AG09309 (cell line): ENCODE measurements around the gene LIMS2.

ENCODE experiments used
- DNase-seq: peaks from one replicate; pipeline ENCODE4 v3.0.0-alpha.2; 2010; ENCODE audit warnings: low read depth
- H3K4me3 ChIP-seq: 2 replicates; pipeline ENCODE4 v1.5.1; 2011; ENCODE audit warnings: mild to moderate bottlenecking, low read depth, low read length, moderate library complexity; ENCODE audit not compliant: control insufficient read depth
- TF ChIP-seq, protein P1 (sequence below): IDR thresholded peaks from 2 replicates; pipeline ENCODE4 v1.5.1; 2011; ENCODE audit warnings: mild to moderate bottlenecking, low read depth, low read length, inconsistent platforms; ENCODE audit not compliant: insufficient read depth, control insufficient read depth; ENCODE audit errors: missing control alignments

Gene LIMS2

GRCh38 chr2:127662937-127663565, 12.3 kb downstream of the LIMS2 start:
- H3K4me3 ChIP-seq = no peak overlapping the region
- no peak for DNase-seq
- TF ChIP-seq, protein P1, sequence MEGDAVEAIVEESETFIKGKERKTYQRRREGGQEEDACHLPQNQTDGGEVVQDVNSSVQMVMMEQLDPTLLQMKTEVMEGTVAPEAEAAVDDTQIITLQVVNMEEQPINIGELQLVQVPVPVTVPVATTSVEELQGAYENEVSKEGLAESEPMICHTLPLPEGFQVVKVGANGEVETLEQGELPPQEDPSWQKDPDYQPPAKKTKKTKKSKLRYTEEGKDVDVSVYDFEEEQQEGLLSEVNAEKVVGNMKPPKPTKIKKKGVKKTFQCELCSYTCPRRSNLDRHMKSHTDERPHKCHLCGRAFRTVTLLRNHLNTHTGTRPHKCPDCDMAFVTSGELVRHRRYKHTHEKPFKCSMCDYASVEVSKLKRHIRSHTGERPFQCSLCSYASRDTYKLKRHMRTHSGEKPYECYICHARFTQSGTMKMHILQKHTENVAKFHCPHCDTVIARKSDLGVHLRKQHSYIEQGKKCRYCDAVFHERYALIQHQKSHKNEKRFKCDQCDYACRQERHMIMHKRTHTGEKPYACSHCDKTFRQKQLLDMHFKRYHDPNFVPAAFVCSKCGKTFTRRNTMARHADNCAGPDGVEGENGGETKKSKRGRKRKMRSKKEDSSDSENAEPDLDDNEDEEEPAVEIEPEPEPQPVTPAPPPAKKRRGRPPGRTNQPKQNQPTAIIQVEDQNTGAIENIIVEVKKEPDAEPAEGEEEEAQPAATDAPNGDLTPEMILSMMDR = no peak

DNA sequence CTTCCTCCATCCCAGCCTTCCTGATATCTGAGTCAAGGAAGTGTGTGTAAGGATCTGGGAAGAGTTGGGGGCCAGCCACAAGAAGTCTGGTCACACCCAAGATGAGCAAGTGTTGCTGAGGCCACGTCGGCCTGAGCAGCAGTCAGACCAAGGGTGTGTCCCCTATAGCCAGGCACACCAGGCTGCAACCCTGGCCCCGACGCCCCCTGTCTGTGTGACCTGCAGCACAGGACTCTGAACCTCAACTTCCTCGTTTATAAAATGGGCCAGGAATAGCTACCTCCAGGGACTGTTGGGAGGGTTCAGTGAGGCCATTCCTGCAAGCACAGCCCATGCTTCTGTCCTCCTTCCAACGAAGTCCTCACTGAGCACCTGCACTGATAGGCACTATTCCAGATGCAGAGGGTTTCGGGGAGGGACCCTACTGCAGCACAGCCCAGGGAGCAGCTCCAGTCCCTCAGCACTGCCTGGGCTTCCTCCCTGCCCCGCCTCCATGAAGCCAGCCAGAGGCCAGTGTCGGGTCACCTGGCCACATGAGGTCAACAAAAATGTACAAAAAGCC, 13.3 kb downstream of the LIMS2 start:
- no peak overlapping the region for H3K4me3 ChIP-seq
- DNase-seq = no peak
- TF ChIP-seq, protein P1 = no peak

- TF ChIP-seq, protein P1 = no peak
These were observed 14.2 kb downstream of the LIMS2 start for GRCh38 chr2:127661072-127661649.

DNA sequence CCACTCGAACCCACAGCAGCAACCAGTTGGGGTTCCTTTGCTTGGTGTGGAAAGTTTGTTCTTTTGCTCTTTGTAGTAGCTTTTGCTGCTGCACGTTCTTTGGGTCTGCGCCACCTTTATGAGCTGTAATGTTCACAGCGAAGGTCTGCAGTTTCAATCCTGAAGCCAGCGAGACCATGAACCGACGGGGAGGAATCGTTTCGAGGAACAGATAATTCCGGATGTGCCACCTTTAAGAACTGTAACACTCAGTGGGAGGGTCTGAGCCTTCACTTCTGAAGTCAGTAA, 15.1 kb downstream of the LIMS2 start:
- TF ChIP-seq, protein P1 = no peak
- no peak for DNase-seq
- H3K4me3 ChIP-seq = no peak overlapping the region

More at GRCh38 chr2:127661072-127661649, 14.2 kb downstream of the LIMS2 start:
- H3K4me3 ChIP-seq = no peak overlapping the region
- DNase-seq = no peak

GRCh38 chr2:127659408-127660290, 15.7 kb downstream of the LIMS2 start:
- no peak overlapping the region for H3K4me3 ChIP-seq
- DNase-seq = no peak
- TF ChIP-seq, protein P1 = no peak

- H3K4me3 ChIP-seq = no peak overlapping the region
- TF ChIP-seq, protein P1 = no peak
- no peak for DNase-seq
These were observed 16.5 kb downstream of the LIMS2 start for GRCh38 chr2:127658641-127659407.
